NCI-H1048 (cell line): ENCODE data around the gene CST5.
"Not testable (repeated sequence)": the region's sequence is repeated elsewhere in the genome, so short reads cannot be mapped to it uniquely, and the experiment has no call there.

Experiments used
- DNase-seq: peaks from one replicate; lab custom pipeline; 2025; lab: John Stamatoyannopoulos, UW

CST5 gene, protein sequence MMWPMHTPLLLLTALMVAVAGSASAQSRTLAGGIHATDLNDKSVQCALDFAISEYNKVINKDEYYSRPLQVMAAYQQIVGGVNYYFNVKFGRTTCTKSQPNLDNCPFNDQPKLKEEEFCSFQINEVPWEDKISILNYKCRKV

DNA sequence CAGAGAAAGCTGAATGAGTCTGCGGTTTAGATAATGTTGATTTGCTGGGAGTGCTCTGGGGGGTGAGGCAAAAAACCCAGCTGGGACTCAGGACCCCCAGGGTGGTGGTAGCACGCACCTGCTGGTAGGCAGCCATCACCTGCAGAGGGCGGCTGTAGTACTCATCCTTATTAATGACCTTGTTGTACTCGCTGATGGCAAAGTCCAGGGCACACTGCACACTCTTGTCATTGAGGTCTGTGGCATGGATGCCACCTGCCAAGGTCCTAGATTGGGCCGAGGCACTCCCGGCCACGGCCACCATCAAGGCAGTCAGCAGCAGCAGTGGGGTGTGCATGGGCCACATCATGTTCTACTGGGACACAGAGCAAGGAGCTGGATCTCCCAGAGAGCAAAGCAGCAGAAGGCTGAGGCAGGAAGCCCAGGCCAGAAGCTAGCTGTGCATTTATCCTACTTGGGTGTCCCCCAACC, at the start of gene CST5:
CST5 (minus strand) TSS at position 421 of the 471 bp plus-strand sequence; CDS start at position 349, 72 bp downstream.
- no peak for DNase-seq

DNA sequence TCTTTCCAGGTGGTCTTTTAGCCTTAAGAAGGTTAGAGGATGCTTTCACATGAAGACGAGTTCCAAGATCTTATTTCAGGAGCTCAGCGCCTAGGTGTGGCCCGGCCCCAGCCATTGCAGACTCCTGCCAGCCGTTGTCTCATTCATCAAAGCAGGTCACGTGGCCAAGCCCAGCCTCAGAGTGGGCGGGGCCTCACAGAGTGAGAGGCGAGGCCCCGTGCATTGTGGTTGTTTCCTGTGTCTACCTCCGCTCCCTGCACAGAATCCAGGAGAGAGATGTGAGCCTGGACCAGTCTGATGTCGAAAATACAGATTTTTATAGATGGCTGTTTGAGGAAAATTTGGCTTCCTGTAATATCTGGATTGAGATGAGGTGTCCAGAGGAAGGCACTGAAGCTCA, 49.2 kb upstream of the CST5 start:
- DNase-seq = no peak

DNA sequence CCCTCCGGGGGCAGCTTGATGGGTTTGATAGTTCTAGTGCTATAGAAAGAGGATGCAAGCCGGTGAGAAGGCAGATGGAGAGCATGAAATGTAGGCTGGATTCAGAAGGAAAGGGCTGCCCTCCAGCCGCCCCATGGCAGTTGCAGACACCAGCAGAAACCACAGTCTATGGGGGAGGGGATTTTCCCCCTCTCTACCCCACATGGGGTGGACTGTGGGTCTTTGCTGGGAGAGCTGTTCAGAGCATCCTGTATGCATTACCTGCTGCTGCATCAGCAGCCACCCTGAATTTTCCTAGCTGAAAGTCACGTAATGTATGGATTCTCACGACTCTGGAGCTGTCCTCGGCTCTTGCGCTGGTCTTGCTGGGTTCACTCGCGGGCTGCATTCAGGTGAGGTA, 48.8 kb upstream of the CST5 start:
- no peak for DNase-seq

DNA sequence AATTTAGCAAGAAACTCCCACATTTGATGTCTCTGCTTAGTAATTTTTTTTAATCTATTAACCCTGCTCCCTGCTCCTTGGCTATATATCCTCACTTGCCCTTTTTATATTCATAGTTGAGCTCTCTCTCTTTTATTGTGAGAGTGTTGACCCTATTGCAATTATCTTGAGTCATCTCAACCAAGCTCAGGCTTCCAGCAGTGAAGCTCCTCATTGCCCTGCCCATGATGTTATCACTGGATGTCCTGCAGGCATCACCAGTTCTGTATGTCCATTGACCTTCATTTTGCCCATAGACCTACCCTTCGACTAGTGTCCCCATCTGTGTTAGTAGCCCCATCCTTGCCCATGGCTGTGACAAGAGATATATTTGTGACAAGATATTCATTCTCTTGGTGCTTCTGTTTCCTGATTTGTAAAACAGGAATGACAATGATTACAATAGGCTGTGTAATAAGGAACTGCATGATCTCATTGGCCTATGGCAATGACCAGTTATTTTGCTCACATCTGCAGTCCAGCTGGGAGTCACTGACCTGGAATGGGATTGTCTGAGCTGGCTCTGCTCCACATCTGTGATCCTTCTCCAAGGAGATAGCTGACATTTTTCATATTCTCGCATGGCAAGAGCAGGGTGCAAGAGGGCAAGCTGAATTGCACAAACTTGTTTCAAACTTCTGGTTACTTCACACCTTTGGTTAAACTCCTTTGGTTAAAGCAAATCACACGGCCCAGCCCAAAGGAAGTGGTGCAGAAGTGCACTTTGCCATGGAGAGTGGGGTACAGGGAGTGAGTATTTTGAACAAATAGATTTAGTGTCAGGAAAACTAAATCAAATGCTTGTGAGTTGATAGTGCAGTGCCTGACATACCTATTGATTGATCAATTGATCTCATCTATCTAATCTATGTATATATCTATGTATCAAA, 47.7 kb upstream of the CST5 start:
- DNase-seq = no peak

DNA sequence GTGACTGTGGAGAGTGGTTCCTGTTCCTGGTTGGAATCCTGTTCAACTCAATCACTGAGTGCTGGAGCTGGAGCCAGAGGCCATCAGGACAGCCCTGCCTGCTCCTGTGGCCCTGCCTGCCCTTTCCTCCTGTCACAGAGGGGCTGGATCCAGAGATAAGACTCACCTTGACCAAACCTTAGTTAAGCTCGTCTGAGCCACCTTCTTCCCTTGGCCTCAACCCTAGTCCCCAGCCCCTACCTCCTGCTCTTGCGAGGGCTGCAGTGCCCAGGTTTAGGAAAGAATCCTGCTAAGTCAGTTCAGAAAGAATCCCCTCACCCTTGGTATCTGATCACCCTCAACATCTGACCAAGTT, 47.0 kb upstream of the CST5 start:
- DNase-seq = no peak

DNA sequence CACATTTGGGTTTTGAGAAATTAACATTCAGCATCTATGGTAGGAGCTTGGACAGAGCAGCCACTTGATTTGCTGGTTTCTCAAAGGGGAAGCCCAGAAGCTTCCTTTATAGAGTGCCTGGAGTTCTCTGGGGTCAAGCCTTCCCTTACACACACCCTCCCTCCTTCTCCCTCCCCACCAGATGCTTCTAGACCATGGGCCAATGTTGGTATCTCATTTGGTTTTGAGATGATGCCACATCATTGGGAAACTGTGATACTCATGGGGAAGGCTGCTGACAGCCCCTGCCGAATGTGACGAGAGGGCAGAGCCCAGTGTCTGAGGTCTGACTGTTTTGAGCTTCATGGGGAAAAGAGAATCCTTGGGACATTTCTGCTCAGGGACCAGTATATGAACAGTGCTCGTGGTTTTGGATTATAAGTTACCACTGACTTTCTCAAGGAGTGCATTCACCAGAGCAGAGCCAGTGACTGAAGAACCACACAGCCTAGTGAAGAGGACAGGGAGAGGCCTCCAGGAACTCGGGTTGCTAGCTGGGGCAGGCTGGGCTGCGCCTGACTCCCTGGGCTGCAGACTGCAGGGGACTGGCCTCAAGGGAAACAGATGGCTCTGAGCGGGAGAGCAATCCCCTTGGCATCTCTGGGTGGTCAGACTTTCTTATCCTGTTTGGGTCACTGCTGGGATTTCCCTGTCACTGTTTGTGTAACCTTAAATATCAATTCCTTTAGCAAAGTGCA, 46.4 kb upstream of the CST5 start:
- DNase-seq = no peak

DNA sequence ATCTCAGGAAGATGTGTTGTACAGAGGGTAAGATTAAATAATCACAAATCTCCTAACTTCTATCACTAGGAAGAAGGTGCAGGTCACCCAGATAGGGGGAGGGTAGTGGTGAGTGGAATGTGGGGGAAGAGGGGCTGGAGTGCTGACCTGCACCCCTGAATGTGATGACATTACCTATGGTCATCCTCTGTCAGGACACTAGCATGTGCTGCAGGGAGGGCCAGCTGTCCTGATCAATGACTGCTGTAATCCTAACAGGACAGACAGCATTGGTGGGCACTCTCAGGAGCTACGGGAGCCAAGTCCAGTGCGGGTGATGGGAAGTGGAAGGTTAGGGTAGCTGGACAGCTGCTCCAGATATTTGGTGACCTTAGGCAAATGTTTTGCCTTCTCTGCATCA, 45.2 kb upstream of the CST5 start:
- DNase-seq = no peak

DNA sequence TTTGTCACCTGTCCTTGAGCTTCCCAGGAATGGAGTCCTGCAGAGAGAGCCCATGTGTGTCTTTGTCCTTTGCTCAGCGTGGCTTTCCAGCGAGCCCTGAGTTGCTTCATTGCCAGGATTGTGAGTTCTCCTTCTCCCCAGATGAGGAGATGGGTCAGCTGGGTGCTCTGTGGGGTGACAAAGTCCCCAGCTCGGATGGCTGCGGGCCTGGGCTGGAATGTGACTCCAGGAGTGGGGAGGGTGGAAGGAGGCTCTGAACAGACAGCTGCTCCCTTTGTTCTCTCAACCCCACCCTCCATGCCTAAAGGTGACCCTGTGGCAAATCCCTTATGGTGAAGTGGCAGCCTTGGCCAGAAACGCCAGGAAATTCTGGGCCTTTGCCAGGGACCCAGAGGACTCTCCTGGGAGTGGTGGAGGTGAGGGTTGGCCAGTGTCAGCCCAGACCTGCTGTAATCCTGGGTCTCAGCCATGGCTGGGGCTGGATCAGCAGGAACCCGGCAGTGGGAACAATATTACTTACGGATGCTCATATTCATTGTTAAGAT, 44.4 kb upstream of the CST5 start:
- no peak for DNase-seq

DNA sequence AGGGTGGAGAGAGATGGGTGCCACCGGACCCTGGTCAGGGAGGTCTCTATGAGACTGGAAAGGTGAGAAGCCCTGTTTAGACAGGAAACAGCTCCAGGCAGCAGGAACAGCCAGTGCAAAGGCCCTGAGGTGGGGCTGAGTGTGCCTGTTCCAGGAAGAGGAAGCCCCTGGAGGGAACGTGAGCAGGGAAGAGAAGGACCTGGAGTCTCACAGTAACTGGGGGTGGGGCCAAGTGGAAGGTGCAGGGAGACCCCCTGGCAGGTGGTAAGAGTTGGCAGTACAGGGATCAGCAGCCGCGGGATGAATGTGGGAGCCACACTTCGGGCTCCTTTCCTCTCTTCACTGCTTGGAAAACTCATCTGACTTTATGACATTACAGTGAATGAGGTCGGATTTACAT, 43.8 kb upstream of the CST5 start:
- no peak for DNase-seq

DNA sequence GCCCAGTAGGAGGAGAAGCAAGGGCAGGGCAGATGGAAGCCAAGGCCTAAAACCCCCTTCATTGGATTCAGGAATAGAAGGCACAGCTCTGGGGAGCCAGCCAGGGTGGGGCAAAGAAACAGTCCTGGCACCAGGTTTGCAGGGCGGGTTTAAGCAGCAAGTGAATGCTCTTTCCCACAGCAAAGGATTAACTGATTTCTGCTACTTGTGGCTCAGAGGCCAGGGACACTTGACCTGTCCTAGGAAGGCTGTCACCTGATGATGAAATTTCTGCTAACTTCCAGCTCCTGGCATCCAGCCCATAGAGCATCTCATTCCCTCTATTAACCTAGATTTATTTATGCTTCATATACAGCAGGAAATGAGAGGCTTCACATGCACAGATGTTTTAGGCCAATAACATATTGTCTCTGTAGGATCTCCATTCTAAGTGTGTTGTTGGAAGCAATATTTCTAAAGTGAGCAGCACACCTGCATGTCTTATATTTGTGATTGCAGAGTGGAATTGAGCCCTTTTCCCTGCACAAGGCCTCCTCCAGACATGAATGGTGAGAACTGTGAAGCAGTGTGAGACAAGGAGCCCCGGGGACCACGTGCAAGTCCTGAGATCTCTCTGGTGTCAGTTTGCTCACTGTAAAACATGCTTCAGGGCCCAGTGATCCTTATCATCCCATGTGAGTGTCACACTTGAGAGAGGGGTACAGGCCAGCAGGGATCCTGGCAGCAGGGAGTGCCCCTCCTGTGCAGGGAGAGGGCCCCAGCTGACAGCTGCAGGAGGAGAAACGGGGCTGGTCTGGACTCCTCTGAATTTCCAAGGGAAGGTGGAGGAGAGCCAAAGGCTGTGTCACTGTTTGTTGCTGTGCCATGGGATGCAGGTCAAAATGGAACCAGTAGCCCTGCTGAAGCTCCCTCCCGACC, 41.1 kb upstream of the CST5 start:
- no peak for DNase-seq

DNA sequence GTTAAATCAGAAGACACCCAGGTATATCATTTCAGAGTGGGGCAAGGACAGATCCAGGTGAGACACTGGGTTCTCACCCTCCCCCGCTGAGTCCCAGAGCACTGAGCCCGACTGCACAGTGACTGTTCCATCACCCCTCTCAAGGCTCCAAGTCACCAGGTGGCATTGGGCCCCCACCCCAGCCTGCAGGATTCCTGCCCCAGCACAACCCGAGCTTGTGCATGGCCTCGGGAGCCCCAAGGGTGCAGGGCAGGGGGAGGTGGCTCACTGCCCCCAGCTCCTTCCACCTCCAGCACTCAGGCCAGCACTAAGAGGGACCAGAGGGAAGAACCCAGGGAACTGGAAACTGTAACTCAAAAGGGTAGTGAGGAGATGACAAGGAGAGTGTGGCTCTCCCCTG, 39.3 kb upstream of the CST5 start:
- no peak for DNase-seq

DNA sequence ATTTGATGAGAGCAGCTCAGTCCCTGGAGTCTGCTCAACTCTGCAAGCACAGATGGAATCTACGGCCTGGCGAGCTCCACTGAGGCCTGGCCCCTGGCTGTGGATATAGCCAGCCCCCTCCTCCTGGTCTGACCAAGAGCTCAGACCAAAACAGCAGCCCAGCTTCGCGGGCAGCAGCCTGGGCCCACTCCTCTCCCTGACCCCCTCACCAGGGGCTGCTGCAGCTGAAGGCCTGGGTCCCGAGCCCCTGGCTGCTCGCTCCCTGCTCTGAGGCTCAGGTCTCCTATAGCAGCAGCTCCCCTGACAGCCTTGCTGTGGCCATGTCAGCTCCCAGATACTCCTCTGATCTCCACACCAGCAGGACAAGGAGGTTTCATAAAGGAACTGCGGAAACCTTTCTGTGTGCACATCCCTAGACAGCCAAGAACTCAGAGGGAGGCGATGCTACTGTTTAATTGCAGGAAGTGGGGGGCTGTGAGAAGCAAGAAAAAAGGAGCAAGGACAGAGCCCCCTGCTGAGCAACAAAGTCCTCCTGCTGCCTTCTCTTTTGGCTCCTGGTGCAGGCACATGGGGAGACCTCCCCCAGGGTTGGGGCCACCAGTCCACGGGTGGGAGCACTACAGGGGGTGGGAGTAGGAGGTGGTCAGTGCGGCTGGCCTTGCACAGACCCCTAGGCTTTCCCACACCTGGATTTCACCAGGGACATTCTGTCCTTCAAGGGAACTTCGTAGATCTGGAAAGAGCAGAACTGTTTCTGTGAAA, 38.7 kb upstream of the CST5 start:
- no peak for DNase-seq

DNA sequence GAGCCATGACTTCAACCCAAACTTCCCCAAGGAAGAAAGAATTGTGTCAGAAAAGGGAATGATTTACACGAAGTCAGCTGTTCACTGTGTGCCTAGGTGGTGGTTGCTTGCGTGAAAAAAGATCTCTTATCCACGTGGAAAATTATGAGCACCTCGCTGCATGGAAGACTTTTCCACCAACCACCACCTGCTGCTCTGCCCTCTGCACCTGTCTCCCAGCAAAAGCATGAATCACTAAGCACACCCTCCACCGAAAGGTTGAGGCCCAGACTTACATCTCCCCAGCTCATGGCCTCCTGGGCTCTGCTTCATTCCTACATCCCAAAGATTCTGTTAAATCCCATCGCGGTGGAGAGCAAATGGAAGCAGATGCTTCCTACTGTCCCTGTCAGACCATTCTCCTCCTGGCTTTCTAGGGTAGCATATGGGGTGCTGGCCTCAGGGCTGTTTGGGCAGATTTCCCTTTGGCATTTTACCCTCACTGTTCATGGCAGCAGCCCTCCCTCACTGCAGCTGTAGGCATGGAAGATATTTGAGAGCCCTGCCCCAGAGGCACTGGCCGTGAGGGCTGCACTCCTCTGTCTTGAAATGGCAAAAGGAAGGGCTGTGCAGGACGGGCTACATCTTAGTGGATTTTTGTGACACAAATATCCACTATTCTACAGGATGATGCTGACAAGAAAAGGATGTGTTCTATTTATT, 37.6 kb upstream of the CST5 start:
- no peak for DNase-seq

DNA sequence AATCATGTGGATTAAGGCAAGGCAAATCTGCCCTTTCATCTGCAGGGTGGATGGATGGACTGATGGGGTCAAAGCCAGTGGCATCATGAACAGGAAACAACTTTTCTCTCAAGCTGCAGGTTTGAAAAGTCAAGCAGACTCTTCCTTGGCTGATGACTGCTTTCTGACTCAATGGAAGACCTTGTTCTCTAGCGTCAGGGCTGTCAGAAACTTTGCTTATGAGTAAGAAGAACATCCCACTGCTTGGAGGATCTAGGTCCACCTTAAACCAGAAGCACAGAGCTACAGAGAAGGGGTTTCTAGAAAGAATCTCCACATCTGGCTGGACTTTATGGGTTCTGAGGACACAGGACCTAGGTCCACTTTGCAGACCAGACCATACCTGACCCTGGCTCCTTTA, 36.3 kb upstream of the CST5 start:
- no peak for DNase-seq

DNA sequence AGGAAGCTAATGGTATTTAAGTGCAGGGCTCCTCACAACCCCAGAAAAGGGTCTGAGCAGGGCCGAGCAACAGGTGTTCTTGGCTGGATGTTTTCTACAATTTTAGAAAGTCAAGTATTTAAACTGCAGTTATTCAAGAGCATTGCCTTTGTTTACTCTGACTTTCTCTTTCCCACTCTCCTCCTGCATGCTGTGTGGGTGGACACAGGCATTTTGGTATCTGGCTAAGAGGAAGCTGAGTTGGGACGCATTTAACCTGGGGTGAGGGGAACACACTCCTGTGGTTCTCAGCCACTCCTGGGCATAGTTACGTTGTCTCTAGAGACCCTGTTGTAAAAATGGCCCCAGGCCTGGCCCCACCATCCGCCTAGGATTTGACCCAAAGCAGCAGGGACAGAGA, 34.9 kb upstream of the CST5 start:
- not testable (repeated sequence) for DNase-seq

DNA sequence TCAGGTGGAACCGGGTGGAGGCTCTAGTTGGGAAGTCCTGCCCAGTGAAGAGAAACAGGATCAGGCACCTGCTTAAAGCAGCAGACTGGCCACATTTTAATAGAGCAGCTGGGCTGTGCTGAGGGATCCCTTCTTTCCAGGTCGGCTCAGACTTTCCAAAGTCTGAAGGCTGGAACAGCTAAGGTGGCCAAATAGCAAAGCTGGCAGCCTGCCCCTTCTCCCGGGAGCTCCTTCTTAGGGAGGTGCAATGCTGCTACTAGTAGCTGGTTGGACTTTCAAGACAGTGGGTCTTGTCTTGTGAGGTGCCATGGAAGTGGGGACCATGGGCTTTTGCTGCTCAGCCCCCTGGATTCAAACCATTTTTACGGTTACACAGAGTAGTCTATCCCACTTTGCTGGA, 30.7 kb upstream of the CST5 start:
- no peak for DNase-seq

DNA sequence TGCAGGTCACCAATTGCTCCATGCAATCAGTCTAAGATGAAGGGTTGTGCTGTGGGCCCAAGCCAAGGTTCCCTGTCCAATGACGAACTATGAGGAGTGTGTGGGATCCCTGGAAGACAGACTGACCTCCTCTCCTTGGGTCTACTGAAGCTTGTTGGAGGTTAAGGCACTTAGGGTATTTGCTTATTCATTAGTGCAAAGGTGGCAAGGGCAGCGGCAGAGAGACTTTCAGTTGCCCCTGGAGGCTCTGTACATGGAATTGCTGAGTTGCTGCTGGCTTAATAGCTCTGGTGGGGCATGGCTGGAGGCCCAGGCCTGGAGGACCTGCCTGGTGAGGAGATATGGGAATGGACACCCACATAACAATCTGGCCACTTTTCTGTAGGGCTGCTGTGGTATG, 29.8 kb upstream of the CST5 start:
- no peak for DNase-seq

DNA sequence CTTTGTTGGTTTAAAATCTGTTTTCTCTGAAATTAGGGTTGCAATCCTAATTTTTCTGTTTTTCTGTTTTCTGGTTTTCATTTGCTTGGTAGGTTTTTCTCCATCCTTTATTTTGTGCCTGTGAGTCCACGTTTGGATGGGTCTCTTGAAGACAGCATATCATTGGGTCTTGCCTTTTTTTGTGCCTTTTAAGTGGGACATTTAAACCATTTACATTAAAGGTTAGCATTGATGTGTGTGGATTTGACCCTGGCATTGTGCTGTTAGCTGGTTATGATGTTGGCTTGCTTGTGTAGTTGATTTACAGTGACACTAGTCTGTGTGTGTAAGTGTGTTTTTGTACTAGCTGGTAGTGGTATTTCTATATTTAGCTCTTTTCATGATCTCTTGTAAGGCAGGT, 28.0 kb upstream of the CST5 start:
- no peak for DNase-seq

DNA sequence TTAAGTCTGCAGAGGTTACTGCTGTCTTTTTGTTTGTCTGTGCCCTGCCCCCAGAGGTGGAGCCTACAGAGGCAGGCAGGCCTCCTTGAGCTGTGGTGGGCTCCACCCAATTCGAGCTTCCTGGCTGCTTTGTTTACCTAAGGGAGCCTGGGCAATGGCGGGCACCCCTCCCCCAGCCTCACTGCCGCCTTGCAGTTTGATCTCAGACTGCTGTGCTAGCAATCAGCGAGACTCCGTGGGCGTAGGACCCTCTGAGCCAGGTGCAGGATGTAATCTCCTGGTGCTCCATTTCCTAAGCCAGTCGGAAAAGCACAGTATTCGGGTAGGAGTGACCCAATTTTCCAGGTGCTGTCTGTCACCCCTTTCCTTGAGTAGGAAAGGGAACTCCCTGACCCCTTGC, 22.8 kb upstream of the CST5 start:
- not testable (repeated sequence) for DNase-seq

DNA sequence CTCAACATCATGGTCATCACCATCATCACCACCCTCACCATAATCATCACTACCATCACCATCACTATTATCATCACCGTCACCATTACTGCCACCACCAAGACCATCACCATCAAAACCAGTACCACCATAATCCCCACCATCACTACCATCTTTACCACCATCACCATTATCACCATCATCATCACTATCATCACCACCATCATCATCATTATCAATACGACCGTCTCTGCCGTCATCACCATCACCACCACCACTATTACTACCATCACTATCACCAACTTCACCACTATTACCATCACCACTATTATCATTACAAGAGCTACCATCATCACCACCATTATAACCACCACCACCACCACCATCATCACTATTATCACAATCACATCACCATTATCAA, 11.3 kb upstream of the CST5 start:
- not testable (repeated sequence) for DNase-seq
